NCI-H510A (cell line): ENCODE measurements around the gene STOM.
"Not testable (repeated sequence)": the region's sequence is repeated elsewhere in the genome, so short reads cannot be mapped to it uniquely, and the experiment has no call there.

Source experiments
- DNase-seq: peaks from one replicate; lab custom pipeline; 2025; lab: John Stamatoyannopoulos, UW

STOM gene, protein sequence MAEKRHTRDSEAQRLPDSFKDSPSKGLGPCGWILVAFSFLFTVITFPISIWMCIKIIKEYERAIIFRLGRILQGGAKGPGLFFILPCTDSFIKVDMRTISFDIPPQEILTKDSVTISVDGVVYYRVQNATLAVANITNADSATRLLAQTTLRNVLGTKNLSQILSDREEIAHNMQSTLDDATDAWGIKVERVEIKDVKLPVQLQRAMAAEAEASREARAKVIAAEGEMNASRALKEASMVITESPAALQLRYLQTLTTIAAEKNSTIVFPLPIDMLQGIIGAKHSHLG

GRCh38 chr9:121369595-121370265, at the start of gene STOM:
Gene STOM, minus strand, starts transcription at chr9:121370250. Its CDS starts 63 bp downstream, at chr9:121370187.
- no peak for DNase-seq

DNA sequence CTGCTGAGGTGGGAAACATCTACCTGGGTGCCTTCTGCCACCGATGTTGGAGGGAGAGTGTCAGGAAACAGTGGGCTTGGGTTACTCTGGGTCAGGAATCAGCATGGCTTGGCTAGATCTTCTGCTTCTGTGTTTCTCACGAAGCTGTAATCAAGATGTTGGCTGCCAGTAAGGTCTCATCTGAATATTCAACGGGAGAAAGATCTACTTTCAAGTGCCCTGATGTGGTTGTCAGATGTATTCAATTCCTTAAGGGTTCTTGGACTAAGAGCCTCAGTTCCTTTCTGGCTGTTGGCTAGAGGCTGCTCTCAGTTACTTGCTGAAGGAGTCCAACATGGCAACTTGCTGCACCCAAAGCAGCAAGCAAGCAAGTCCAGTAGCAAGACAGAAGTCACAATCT, 41.9 kb upstream of the STOM start:
- no peak for DNase-seq

GRCh38 chr9:121405899-121406298, 35.8 kb upstream of the STOM start:
- DNase-seq = no peak

GRCh38 chr9:121404906-121405305, 34.9 kb upstream of the STOM start:
- no peak for DNase-seq

DNA sequence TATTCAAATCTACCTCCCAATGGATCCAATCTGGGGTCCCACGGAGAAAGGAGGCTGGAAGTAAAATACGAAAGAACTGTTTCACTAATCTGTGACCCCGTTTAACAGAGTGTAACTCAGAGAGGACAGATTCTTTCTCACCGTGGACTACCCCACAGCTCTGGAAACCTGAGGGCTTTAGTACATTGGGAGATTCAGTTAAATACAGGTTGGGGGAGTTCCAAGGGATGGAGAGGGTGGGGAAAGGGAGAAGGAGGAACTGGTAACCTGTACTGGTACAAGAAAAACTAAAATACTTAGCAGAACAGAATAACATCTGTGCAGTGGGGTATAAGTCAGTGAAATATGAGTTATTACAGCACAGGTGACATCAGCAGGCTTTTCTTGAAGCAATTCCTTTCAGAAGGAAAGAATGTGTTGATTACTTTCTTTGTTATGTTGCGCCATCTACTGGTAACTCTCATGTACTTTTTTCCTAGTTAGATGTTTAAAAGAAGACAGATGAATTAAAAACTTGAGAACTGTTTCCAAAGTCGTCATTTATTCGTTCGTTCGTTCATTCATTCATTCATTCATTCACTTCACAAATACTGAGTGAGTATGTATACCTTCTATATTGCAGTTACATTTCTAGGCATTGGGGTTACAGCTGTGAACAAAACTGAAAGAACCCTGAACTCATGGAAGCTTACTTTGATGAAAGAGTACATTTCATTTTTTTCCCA, 30.0 kb upstream of the STOM start:
- no peak for DNase-seq

- DNase-seq = no peak
These were observed 29.3 kb upstream of the STOM start for GRCh38 chr9:121399126-121399882.

- DNase-seq = no peak
These were observed 28.3 kb upstream of the STOM start for GRCh38 chr9:121398374-121398773.

- not testable (repeated sequence) for DNase-seq
These were observed 27.2 kb upstream of the STOM start for GRCh38 chr9:121397277-121397676.

GRCh38 chr9:121395558-121395957, 25.5 kb upstream of the STOM start:
- no peak for DNase-seq

DNA sequence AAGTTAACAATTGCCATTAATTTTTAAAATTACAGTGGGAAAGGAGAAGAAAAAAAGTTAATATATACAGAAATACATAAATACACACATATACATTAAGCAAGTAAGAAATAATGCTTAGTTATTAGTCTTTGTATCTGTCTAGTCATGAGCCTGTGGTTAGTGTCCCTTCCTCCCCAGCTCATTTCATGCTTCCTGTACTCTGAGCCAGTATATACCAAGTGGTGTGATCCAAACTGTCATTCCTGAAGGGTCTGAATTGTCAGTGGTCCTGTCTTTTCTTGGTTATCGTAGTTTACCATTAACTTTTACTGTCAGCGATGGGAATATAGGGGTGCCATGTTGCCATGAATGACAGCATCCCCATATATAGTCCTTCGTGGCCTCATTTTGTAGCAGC, 24.2 kb upstream of the STOM start:
- no peak for DNase-seq

DNA sequence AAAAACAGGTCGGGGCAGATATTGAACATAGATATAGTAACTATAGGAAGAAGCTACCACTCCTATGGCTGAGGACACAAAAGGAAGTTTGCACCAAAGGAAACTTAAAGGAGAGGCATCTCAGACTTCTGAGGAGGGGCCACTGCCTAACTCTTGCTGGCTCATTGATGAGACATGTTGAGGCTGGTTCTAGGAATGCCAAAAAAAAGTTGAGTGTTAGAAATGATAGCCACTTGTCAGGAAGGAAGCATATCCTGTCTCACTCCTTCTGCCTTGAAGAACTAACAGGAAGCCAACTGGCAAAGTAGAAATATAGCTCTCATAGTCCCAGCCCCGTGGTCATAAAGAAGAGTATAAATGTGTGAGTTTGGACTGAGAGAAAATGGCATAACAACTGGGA, 23.3 kb upstream of the STOM start:
- no peak for DNase-seq

- no peak for DNase-seq
These were observed 20.3 kb upstream of the STOM start for GRCh38 chr9:121390372-121390771.

DNA sequence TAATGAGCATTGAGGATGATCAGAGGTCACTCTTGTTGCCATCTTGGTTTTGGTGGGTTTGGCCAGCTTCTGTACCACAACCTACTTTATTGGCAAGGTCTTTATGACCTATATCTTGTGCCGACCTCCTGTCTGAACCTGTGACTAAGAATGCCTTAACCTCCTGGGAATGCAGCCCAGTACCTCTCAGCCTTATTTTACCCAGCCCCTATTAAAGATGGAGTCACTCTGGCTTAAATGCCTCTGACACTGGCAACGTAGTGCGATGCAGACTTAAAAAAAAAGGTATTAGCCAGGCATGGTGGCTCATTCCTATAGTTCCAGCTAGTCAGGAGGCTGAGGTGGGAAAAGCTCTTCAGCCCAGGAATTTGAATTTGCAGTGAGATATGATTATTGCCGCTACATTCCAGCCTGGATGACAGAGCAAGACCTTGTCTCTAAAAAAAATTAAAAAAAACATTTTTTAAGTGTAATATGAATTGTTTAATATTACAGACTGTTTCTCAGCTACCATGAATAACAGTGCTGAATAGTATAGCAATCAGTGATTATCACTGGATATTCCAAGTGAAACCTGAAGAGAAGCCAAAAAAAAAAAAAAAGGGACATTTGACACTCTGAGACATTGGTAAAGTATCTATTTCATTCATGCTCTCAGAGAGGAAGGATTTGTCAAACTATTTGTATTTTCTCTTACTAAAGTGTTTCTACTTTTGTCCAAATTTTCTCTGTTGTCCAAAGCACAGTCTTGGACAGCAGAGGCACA, 18.3 kb upstream of the STOM start:
- no peak for DNase-seq

DNA sequence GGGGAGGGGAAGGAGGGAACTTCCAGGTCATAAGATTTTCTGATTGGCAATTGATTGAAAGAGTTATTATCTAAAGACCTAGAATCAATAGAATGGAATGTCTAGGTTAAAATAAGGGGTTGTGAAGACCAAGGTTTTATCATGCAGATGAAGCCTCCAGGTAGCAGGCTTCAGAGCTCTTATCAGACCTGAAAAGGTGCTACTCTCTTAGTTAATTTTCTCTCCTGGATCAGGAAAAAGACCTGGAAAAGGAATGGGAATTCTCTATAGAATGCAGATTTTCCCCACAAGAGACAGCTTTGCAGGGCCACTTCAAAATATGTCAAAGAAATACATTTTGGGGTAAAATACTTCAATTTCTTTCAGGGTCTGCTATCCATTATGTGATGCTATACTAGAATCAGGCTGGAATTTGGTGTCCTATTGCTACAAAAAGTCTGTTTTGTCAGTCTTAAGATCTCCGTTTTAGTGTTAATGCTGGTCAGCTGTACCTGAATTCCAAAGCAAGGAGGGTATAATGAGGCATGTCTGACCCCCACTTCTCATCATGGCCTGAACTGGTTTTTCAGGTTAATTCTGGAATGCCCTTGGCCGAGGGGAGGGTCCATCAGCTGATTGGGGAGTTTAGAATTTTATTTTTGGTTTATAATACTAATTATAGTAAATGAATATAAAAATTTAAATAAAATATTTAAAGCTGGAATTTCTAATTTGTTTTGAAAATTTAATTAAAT, 16.6 kb upstream of the STOM start:
- DNase-seq = no peak

- DNase-seq = no peak
These were observed 13.7 kb upstream of the STOM start for GRCh38 chr9:121383715-121384114.

DNA sequence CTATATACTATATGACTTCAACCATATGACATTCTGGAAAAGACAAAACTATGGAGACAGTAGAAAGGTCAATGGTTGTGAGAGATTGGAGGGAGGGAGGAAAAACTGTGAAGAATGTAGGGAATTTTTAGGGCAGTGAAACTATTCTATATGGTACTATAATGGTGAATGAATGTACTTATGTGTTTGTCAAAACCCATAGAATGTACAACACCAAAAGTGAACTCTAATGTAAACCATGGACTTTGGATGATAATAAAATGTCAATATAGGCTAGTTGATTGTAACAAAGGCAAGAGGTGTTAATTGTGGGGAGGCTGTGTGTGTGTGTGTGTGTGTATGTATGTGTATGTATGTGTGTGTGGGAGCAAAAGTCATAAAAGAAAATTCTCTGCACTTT, 10.8 kb upstream of the STOM start:
- DNase-seq = no peak

GRCh38 chr9:121376214-121376830, 6.3 kb upstream of the STOM start:
- DNase-seq = no peak

GRCh38 chr9:121373011-121373729, 3.1 kb upstream of the STOM start:
- DNase-seq = no peak

DNA sequence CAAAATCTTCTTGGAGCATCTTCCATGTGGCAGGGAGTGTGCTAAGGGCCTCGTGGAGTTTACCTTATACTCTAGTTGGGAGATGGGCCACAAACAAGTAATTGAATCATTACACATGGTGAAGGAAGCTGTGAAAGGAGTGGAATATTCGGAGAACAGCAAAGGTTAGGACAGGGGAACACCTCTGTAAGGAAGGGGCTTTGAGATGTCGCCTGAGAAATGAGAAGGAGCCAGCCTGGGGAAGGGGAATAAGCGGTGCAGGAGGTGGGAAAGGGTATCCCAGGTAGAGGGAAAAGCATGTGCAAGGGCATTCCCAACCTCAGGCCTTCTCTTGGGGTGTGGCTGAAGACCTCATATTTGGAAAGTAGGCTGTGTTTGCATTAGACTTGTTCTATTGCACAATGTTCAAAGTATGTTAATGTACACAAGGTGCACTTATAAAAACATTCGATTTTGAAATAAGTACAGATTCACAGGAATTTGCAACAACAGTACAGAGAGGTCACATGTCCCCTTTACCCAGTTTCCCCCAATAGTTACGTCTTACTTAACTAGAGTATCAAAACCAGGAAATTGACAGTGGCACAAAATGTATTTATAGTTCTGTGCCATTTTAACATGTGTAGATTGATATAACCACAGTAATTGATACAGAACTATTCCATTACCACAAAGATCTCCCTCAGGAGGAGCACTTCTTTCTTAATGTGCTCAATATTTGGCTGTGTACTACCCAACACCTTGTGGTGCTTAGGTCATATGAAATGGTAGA, 2.4 kb upstream of the STOM start:
- no peak for DNase-seq
